Peyer's patch (tissue), 4 donors: ENCODE data around the gene FBXO36. TPM values are rescaled to one million over a fixed set of nuclear protein-coding genes. Genes with fewer than 3 reads are reported as not detected.

Experiments used
- DNase-seq, 3 donors: peaks; one replicate each; pipeline ENCODE4 v3.0.0-alpha.2; 2017 to 2019
- H3K27ac ChIP-seq, 4 donors: fragments of 200-600 bp; sonication (generic); one replicate each; pipeline ENCODE4 v1.5.1; 2016 to 2019
- H3K27me3 ChIP-seq, 2 donors: fragments of 200-600 bp; sonication (generic); one replicate each; pipeline ENCODE4 v1.5.1; 2019
- H3K36me3 ChIP-seq, 3 donors: fragments of 200-600 bp; sonication (generic); one replicate each; pipeline ENCODE4 v1.5.1; 2016 to 2019
- H3K4me1 ChIP-seq, 4 donors: fragments of 200-600 bp; sonication (generic); one replicate each; pipeline ENCODE4 v1.5.1; 2016 to 2019
- H3K4me3 ChIP-seq, 4 donors: fragments of 200-600 bp; sonication (generic); 1 replicate in 3 of 4; 2 replicates in 1 of 4; pipeline ENCODE4 v1.5.1; 2016 to 2019; ENCODE audit warnings: mild to moderate bottlenecking in 1 of 4
- H3K9me3 ChIP-seq, 4 donors: fragments of 200-600 bp; sonication (generic); one replicate each; pipeline ENCODE4 v1.5.1; 2016 to 2019; ENCODE audit warnings: mild to moderate bottlenecking in 1 of 4
- POLR2A ChIP-seq, 2 donors: fragments of 450-650 bp; IDR thresholded peaks; one replicate each; pipeline ENCODE4 v1.5.1; 2017; ENCODE audit warnings: antibody characterized with exemption in 2 of 2, mild to moderate bottlenecking in 2 of 2, moderate library complexity in 2 of 2
- total RNA-seq, 4 donors: library from RNA; depleted of rRNA; stranded (reverse); fragments of >200 nt; gene quantifications; one replicate each; pipeline ENCODE4 v1.1.0, GENCODE V29; 2016
- TF ChIP-seq, protein P1 (sequence below), 6 experiments: fragments of 450-650 bp in 4 of 6; fragments of 200-600 bp in 2 of 6; sonication (generic) in 1 of 6; IDR thresholded peaks; one replicate each; pipeline ENCODE4 v1.5.1; 2017 to 2019; ENCODE audit warnings: antibody characterized with exemption in 6 of 6, mild to moderate bottlenecking in 3 of 6, moderate library complexity in 1 of 6

FBXO36 gene
- total RNA-seq, 4 donors from 2014 or later: 0.94 to 2.7 (median 2.6) TPM; not detected in 1

DNA sequence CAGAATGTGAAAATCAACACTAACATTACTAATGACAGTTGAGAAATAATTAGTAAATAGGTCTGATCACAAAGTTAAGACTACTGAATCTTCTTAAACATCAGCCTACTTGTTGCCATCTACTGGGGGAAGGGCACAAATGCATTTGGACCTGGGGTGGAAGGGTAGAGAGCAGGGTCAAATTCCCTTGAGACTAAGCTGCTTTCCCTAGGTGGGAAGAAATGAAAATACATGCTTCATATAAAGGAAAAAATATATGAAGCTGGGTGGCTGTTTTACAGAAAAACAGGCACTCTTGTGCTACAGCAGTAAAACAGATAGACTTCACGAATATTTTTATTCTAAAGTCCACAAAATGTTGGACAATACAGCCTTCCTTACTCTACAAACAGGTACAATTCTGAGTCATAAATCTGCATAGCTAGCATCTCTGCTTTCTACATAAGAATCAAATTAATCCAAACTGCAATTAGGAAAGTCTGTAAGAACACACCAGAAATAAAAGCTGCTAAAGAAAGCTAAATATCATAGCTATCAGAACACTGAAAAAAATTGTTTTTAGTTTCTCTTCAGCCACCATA lies 11.4 kb upstream of the FBXO36 start:
- Histone ChIP-seq H3K36me3 (peaks cover 0 to 16% (median 0%) of the 10 kb centered on the region in 3 donors), H3K9me3 (no peaks in the 10 kb centered on the region), H3K4me3 (no peak overlapping the region), H3K27ac (no peak overlapping the region), H3K27me3 (no peaks in the 10 kb centered on the region), H3K4me1 (peaks cover 0 to 12% (median 4%) of the 10 kb centered on the region in 4 donors)
- TF ChIP-seq, protein P1, sequence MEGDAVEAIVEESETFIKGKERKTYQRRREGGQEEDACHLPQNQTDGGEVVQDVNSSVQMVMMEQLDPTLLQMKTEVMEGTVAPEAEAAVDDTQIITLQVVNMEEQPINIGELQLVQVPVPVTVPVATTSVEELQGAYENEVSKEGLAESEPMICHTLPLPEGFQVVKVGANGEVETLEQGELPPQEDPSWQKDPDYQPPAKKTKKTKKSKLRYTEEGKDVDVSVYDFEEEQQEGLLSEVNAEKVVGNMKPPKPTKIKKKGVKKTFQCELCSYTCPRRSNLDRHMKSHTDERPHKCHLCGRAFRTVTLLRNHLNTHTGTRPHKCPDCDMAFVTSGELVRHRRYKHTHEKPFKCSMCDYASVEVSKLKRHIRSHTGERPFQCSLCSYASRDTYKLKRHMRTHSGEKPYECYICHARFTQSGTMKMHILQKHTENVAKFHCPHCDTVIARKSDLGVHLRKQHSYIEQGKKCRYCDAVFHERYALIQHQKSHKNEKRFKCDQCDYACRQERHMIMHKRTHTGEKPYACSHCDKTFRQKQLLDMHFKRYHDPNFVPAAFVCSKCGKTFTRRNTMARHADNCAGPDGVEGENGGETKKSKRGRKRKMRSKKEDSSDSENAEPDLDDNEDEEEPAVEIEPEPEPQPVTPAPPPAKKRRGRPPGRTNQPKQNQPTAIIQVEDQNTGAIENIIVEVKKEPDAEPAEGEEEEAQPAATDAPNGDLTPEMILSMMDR (IDR thresholded peaks at IDR 0.05): peak in 4 of 6 experiments; percentile 25 to 34 (median 32)
- TF ChIP-seq POLR2A (IDR thresholded peaks at IDR 0.05): no peak
- peak in 1 of 3 donors; percentile 74 for DNase-seq

DNA sequence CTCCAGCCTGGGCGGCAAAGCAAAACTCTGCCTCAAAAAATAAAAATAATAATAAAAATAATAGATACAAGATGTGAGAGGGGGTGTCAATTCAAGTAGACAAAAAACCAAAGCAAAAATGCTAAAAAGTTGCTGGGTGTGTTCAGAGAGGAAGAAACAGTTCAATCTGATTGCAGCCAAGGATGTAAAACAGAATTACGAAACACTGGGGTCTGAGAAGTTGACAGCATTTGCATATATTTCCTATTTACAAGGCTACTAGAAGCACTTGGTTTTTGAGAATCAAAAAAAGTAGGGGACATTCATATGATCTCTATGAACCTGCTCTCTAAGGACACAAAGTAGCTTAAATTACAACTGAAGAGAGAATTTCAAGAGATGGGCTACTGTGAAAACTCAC lies 8.1 kb upstream of the FBXO36 start:
- Histone ChIP-seq H3K4me3 (no peak overlapping the region), H3K9me3 (no peaks in the 10 kb centered on the region), H3K27ac (peak overlapping the region in 1 of 4 donors; percentile 18), H3K27me3 (no peaks in the 10 kb centered on the region), H3K36me3 (peaks cover 0 to 12% (median 0%) of the 10 kb centered on the region in 3 donors), H3K4me1 (peaks cover 0 to 12% (median 6%) of the 10 kb centered on the region in 4 donors)
- TF ChIP-seq, protein P1 (IDR thresholded peaks at IDR 0.05): no peak
- TF ChIP-seq POLR2A (IDR thresholded peaks at IDR 0.05): no peak
- DNase-seq: no peak

DNA sequence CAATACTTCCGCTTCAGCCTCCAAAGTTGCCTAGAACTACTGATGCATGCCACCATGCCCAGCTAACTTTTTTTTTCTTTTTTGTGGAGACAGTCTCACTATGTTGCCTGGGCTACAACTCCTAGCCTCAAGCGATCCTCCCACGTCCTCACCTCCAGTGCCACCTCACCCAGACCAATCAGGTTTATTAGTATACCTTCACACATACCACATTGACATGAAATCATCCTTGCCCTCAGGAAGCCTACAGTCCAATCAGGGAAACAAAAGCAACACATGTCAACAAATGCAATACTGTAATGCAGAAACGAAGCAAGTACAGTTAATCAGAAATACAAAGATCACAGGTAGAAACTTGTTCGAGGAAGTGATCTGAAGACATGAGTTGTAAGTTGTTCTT lies 4.5 kb upstream of the FBXO36 start:
- TF ChIP-seq POLR2A (IDR thresholded peaks at IDR 0.05): no peak
- Histone ChIP-seq H3K27ac (no peak overlapping the region), H3K4me3 (no peak overlapping the region), H3K27me3 (no peaks in the 10 kb centered on the region), H3K4me1 (peaks cover 0 to 16% (median 5%) of the 10 kb centered on the region in 4 donors), H3K9me3 (no peaks in the 10 kb centered on the region), H3K36me3 (peaks cover 0 to 12% (median 0%) of the 10 kb centered on the region in 3 donors)
- no peak for DNase-seq

DNA sequence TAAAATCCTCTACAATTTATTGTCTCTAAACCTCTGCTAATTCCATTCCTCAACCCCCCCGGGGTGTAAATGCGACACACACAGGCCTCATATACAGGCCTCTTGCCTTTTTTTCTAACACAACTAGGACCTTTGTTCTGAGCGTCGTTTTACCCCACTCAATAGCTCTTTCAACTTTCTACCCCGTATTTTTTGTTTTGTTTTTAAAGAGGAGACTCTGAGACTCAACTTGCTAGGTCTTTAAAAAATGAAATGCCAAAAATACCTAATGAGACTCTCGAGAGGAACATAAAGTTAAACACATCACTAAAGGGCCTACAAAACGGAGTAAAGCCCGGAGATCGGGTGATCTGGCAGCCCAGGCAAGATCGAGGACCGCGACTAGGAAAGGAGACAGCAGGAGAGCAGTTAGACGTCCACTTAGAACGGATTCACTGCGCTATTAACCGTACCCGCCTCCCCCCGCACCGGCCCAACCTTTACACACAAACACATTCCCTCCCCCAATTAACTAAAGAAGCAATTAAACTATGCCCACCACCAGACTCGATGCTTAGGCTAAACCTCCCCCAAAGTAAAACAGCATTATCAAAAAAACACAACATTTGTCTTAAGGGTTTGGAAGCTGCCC lies 2.2 kb upstream of the FBXO36 start:
- H3K4me3 ChIP-seq: peak overlapping the region; percentile 80 to 98 (median 92)
- H3K27me3 ChIP-seq: no peaks in the 10 kb centered on the region
- TF ChIP-seq, protein P1 (IDR thresholded peaks at IDR 0.05): no peak
- peaks cover 0 to 32% (median 2%) of the 10 kb centered on the region in 4 donors for H3K4me1 ChIP-seq
- no peaks in the 10 kb centered on the region for H3K9me3 ChIP-seq
- H3K27ac ChIP-seq: peak overlapping the region; percentile 95 to 100 (median 99)
- DNase-seq: peak in 2 of 3 donors; percentile 41 to 54
- H3K36me3 ChIP-seq: peaks cover 0 to 12% (median 0%) of the 10 kb centered on the region in 3 donors

DNA sequence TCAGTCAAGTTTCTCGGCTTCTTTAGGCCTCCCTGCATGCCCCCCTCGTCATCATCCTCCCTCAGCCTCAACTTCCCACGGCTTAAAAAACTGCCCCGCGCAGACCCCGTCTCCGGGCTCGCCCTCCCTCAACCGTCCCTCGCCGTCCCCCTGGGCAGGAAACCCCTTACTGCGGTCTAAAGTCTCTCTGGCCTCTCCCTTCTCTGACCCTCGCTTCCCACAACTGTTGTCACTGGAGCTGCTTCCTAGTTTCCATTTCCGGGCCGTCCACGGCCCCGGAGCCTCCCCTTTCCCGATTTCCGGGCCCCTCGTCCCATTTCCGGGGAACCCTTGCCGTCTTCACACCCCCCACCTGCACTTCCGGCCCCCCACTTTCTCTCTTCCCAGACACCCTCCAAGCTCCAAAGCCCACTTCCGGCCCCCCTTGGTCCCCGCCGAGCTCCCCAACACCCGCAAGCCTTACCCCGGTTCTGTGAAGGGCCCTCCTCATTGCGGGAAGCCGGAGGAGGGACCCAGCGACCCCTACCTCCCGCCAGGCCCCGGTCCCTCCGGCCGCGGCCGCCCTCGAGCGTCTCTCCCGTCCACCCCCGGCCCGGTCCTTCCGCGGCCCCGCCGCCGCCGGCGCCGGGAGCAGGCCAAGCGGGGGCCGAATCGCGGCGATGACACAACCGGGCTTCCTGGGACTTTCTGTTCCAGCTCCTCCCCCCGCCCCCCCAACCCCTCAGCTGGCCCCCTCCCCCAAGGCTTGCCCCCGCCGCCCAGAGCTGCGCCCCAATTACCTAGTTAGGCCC lies 1.0 kb upstream of the FBXO36 start:
- Histone ChIP-seq H3K36me3 (peaks cover 0 to 12% (median 0%) of the 10 kb centered on the region in 3 donors), H3K4me3 (peak overlapping the region; percentile 80 to 98 (median 92)), H3K9me3 (no peaks in the 10 kb centered on the region), H3K27me3 (no peaks in the 10 kb centered on the region), H3K4me1 (peaks cover 0 to 32% (median 2%) of the 10 kb centered on the region in 4 donors), H3K27ac (peak overlapping the region; percentile 95 to 100 (median 99))
- TF ChIP-seq POLR2A (IDR thresholded peaks at IDR 0.05): peak in 1 of 2 donors; percentile 7
- TF ChIP-seq, protein P1 (IDR thresholded peaks at IDR 0.05): no peak
- DNase-seq: peak; percentile 74 to 87 (median 82)
